HepG2 (cell line): ENCODE data around the gene RASSF7. TPM values are rescaled to one million over a fixed set of nuclear protein-coding genes. Genes with fewer than 3 reads are reported as not detected.

ENCODE experiments used
- ATAC-seq: fragments of 200-7000 bp; cut with Tn5 transposase; 3 replicates; pipeline ENCODE4 v1.9.1; 2020; ENCODE audit warnings: mild to moderate bottlenecking, moderate library complexity
- BruUV-seq: library from RNA; stranded (reverse); fragments of 400-500 nt; replicated peaks from 2 replicates; lab custom pipeline; 2021; lab: Mats Ljungman, UMichigan
- CTCF ChIA-PET: fragments of 300-600 bp; formaldehyde crosslinking; extraction: SDS; loops from one replicate; lab custom pipeline; 2021; ENCODE audit warnings: low total read pairs, inconsistent platforms, low intra/inter-chr PET ratio; lab: Yijun Ruan, JAX
- POLR2A ChIA-PET: fragments of 350-600 bp; sonication (Branson Sonifier 250); formaldehyde crosslinking; loops from one replicate; lab custom pipeline; 2020; ENCODE audit warnings: antibody characterized with exemption, inconsistent platforms; lab: Yijun Ruan, JAX
- DNase-seq: peaks from one replicate; pipeline ENCODE4 v3.0.0-alpha.2; 2015; ENCODE audit warnings: low spot score
- FAIRE-seq: peaks from 3 replicates; lab custom pipeline; 2011; peaks lifted over from hg19 to GRCh38; lab: Jason Lieb, UNC
- H2AFZ ChIP-seq: one replicate; pipeline ENCODE4 v1.6.1; 2011; ENCODE audit warnings: low read length, inconsistent platforms
- H3K27ac ChIP-seq: fragments of 300-600 bp; 3 replicates; pipeline ENCODE4 v1.8.0; 2011; ENCODE audit warnings: mixed run types, mild to moderate bottlenecking, mixed read lengths, low read length, inconsistent platforms; ENCODE audit not compliant: insufficient read depth; ENCODE audit errors: extremely low read length
- H3K27me3 ChIP-seq, 2 experiments: fragments of 200-600 bp in 1 of 2; 2 replicates in 1 of 2; 3 replicates in 1 of 2; pipeline versions ENCODE4 v1.6.0 to v1.8.0; 2011; ENCODE audit warnings: low read length in 2 of 2, mild to moderate bottlenecking in 2 of 2, moderate library complexity in 2 of 2, inconsistent platforms in 1 of 2; ENCODE audit not compliant: insufficient read depth in 2 of 2, control insufficient read depth in 1 of 2
- H3K36me3 ChIP-seq, 2 experiments: fragments of 200-600 bp in 1 of 2; replicated peaks in 1 of 2; 2 replicates in 1 of 2; 3 replicates in 1 of 2; pipeline versions ENCODE4 v1.5.1 to v1.8.0; 2011; ENCODE audit warnings: low read length in 2 of 2, inconsistent platforms in 1 of 2; ENCODE audit not compliant: insufficient read depth in 2 of 2, control insufficient read depth in 1 of 2
- H3K4me1 ChIP-seq: 2 replicates; pipeline ENCODE4 v1.5.1; 2012; ENCODE audit warnings: low read length, inconsistent platforms; ENCODE audit not compliant: insufficient read depth
- H3K4me2 ChIP-seq: 2 replicates; pipeline ENCODE4 v1.6.0; 2011; ENCODE audit warnings: low read depth, low read length, inconsistent platforms
- H3K4me3 ChIP-seq, 3 experiments: fragments of 200-600 bp in 1 of 3; sonication (generic), shearing (Covaris generic) in 1 of 3; replicated peaks in 1 of 3; 2 replicates each; pipeline ENCODE4 v1.5.1; 2011 to 2016; ENCODE audit warnings: low read length in 3 of 3, inconsistent platforms in 2 of 3, low read depth in 2 of 3, mild to moderate bottlenecking in 2 of 3, control low read depth in 1 of 3, mixed read lengths in 1 of 3; ENCODE audit not compliant: insufficient read depth in 1 of 3
- H3K79me2 ChIP-seq: one replicate; pipeline ENCODE4 v1.6.1; 2011; ENCODE audit warnings: low read length, inconsistent platforms; ENCODE audit not compliant: insufficient read depth
- H3K9ac ChIP-seq: 2 replicates; pipeline ENCODE4 v1.6.0; 2011; ENCODE audit warnings: mild to moderate bottlenecking, low read depth, low read length, inconsistent platforms; ENCODE audit not compliant: insufficient read depth
- H3K9me3 ChIP-seq: 2 replicates; pipeline ENCODE4 v1.5.1; 2012; ENCODE audit warnings: mild to moderate bottlenecking, low read length
- H4K20me1 ChIP-seq: 2 replicates; pipeline ENCODE4 v1.6.0; 2011; ENCODE audit warnings: inconsistent platforms, mild to moderate bottlenecking, low read length, moderate library complexity; ENCODE audit not compliant: insufficient read depth
- FOXJ3 ChIP-seq: sonication (generic); formaldehyde crosslinking; IDR thresholded peaks from 2 replicates; pipeline ENCODE4 v1.4.0; 2020; ENCODE audit warnings: missing genetic modification reagents, mild to moderate bottlenecking, borderline replicate concordance
- HDAC6 ChIP-seq: fragments of 200-600 bp; sonication (generic); IDR thresholded peaks from 2 replicates; pipeline ENCODE4 v1.7.0; 2017; ENCODE audit warnings: mild to moderate bottlenecking, antibody characterized with exemption, low read length, low read depth
- MEIS2 ChIP-seq: sonication (generic); formaldehyde crosslinking; IDR thresholded peaks from 2 replicates; pipeline ENCODE4 v1.9.0; 2021; ENCODE audit warnings: mild to moderate bottlenecking, missing genetic modification reagents
- MIER2 ChIP-seq: IDR thresholded peaks from 2 replicates; pipeline ENCODE4 v1.6.1; 2016; ENCODE audit warnings: missing biosample characterization, missing genetic modification reagents
- MIXL1 ChIP-seq: IDR thresholded peaks from 2 replicates; pipeline ENCODE4 v1.6.1; 2016
- NKX3-1 ChIP-seq: sonication (generic); formaldehyde crosslinking; IDR thresholded peaks from 2 replicates; pipeline ENCODE4 v1.5.0; 2020; ENCODE audit warnings: missing genetic modification reagents
- RNF219 ChIP-seq: sonication (generic); formaldehyde crosslinking; IDR thresholded peaks from 2 replicates; pipeline ENCODE4 v1.5.0; 2020; ENCODE audit warnings: mild to moderate bottlenecking, missing genetic modification reagents
- TEAD3 ChIP-seq: optimal IDR thresholded peaks from 2 replicates; pipeline ENCODE3; 2016; ENCODE audit warnings: borderline replicate concordance
- TFDP1 ChIP-seq: IDR thresholded peaks from 2 replicates; pipeline ENCODE4 v1.6.1; 2016; ENCODE audit warnings: missing compliant biosample characterization, missing genetic modification reagents, borderline replicate concordance
- YY1 ChIP-seq: IDR thresholded peaks from 2 replicates; pipeline ENCODE4 v1.6.1; 2011; ENCODE audit warnings: low read length, low read depth, moderate library complexity, mild to moderate bottlenecking; ENCODE audit not compliant: insufficient read depth, insufficient replicate concordance
- ZBTB42 ChIP-seq: sonication (generic); formaldehyde crosslinking; IDR thresholded peaks from 2 replicates; pipeline ENCODE4 v1.5.0; 2020; ENCODE audit warnings: mild to moderate bottlenecking, missing genetic modification reagents
- ZBTB7A ChIP-seq: sonication (generic); formaldehyde crosslinking; IDR thresholded peaks from 2 replicates; pipeline ENCODE4 v1.8.0; 2022; ENCODE audit warnings: mild to moderate bottlenecking, missing genetic modification reagents
- ZFP36 ChIP-seq: fragments of 150-350 bp; IDR thresholded peaks from 2 replicates; pipeline ENCODE4 v1.6.1; 2018; ENCODE audit warnings: borderline replicate concordance, low read length, low read depth; ENCODE audit not compliant: partially characterized antibody
- ZMAT3 ChIP-seq: sonication (generic); formaldehyde crosslinking; conservative IDR thresholded peaks from 2 replicates; pipeline ENCODE4 v1.7.0; 2021; ENCODE audit warnings: missing genetic modification reagents
- ZNF10 ChIP-seq: sonication (generic); formaldehyde crosslinking; IDR thresholded peaks from 2 replicates; pipeline ENCODE4 v1.4.0; 2020; ENCODE audit warnings: mild to moderate bottlenecking, low read depth, missing genetic modification reagents, borderline replicate concordance
- ZNF382 ChIP-seq: sonication (generic); formaldehyde crosslinking; IDR thresholded peaks from 2 replicates; pipeline ENCODE4 v1.5.0; 2020; ENCODE audit warnings: missing genetic modification reagents, mild to moderate bottlenecking, borderline replicate concordance
- ZNF788 ChIP-seq: sonication (generic); formaldehyde crosslinking; IDR thresholded peaks from 2 replicates; pipeline ENCODE4 v1.5.0; 2020; ENCODE audit warnings: mild to moderate bottlenecking, missing genetic modification reagents, borderline replicate concordance
- ZSCAN25 ChIP-seq: sonication (generic); formaldehyde crosslinking; IDR thresholded peaks from 2 replicates; pipeline ENCODE4 v1.8.0; 2022; ENCODE audit warnings: mild to moderate bottlenecking, missing genetic modification reagents
- WGBS: methylation state at CpG from one replicate; pipeline ENCODE4 v1.1.6; 2017; ENCODE audit warnings: low lambda C conversion rate; 5-methylcytosine and 5-hydroxymethylcytosine counted together
- in situ Hi-C: cut with HindIII; loops from 2 replicates; pipeline ENCODE4 v1.10.0; 2017; ENCODE audit warnings: low pct_unique_long_range_greater_than_20kb; ENCODE audit not compliant: extremely low pct_ligation_motif_present
- intact Hi-C: fragments of 100-400 bp; cut with micrococcal nuclease; formaldehyde crosslinking; loops from one replicate; pipeline ENCODE4 v1.10.0; 2022; ENCODE audit not compliant: unreplicated experiment
- polyA plus RNA-seq, 8 experiments: library from polyadenylated mRNA; depleted of rRNA in 3 of 8; stranded (reverse) in 7 of 8; unstranded in 1 of 8; fragments of >200 nt; fragmentation: Illumina TruSeq in 4 of 8; extraction: Trizol in 4 of 8; gene quantifications; 2 replicates each; pipeline versions ENCODE4 v1.2.1 to v1.2.3, GENCODE V29; 2011 to 2016; ENCODE audit warnings: low read depth in 4 of 8, missing spikeins in 1 of 8, mixed read lengths in 1 of 8; ENCODE audit not compliant: insufficient read depth in 1 of 8
- total RNA-seq, 5 experiments: library from RNA; depleted of rRNA; stranded (reverse); fragments of >200 nt; fragmentation: Illumina TruSeq; extraction: Trizol; gene quantifications; 2 replicates each; pipeline ENCODE4 v1.2.3, GENCODE V29; 2016; ENCODE audit warnings: low read depth in 1 of 5

Gene RASSF7
- total and polyA plus RNA-seq, 2 of the 13 experiments (the other 11 are each of a cell fraction or from before 2014, with no cell fraction given): 20.2 to 28.6 TPM

GRCh38 chr11:536841-537621, 23.7 kb upstream of the RASSF7 start, which contains the start of gene LRRC56 (continued):
- no peak for TF ChIP-seq HDAC6
- no peak for TF ChIP-seq ZBTB42
- no peak for TF ChIP-seq MIER2 (CRISPR knock-in tag)
- TF ChIP-seq NKX3-1 (CRISPR knock-in tag): no peak
- no peak for TF ChIP-seq ZMAT3 (CRISPR knock-in tag)

GRCh38 chr11:537622-538430, 22.9 kb upstream of the RASSF7 start:
- in situ Hi-C loops: no loop called here
- H4K20me1 ChIP-seq: no peaks in the 10 kb centered on the region; the same call in 1 of the 2 replicates
- WGBS: 56% methylated on average over 4 of the region's 19 CpGs
- ChIA-PET CTCF (no interaction called here), POLR2A (interaction anchor here (1.2 kb wide), 1 partner anchor 11 kb away, joined by 3 read pairs; no protein-coding TSS in a partner anchor)
- H2AFZ ChIP-seq: no peak overlapping the region
- peaks cover 4% of the 10 kb centered on the region for H3K79me2 ChIP-seq
- H3K4me1 ChIP-seq: peaks cover 67% of the 10 kb centered on the region
- no peaks in the 10 kb centered on the region for H3K9me3 ChIP-seq
- H3K4me3 ChIP-seq: peak overlapping the region in 2 of 3 experiments; percentile 14 to 39; a peak in 2 of 6 replicates
- BruUV-seq: no TSS peak
- H3K36me3 ChIP-seq: peaks cover 4 to 9% of the 10 kb centered on the region in 2 experiments; a peak in 3 of 5 replicates
- FAIRE-seq: no peak
- no peak for ATAC-seq
- H3K9ac ChIP-seq: no peak overlapping the region
- DNase-seq: no peak
- intact Hi-C loops: no loop called here
- H3K27me3 ChIP-seq: peaks cover 5 to 20% of the 10 kb centered on the region in 2 experiments; a peak in 4 of 5 replicates
- H3K27ac ChIP-seq: no peak overlapping the region
- peak overlapping the region; percentile 68 for H3K4me2 ChIP-seq
- TF ChIP-seq ZBTB7A (CRISPR knock-in tag) (no peak), ZSCAN25 (no peak), ZFP36 (no peak), RNF219 (no peak), ZNF10 (CRISPR knock-in tag) (no peak), ZNF788 (CRISPR knock-in tag) (0 out of 2 replicates have a peak, but pooled peaks have one; percentile 35), MEIS2 (CRISPR knock-in tag) (no peak), TFDP1 (no peak), FOXJ3 (no peak), MIXL1 (CRISPR knock-in tag) (no peak), YY1 (no peak), ZNF382 (no peak), TEAD3 (CRISPR knock-in tag) (no peak)
